Esophagus mucosa (tissue), 1 donor: Measurements from ENCODE around the gene FAU. TPM values are rescaled to one million over a fixed set of nuclear protein-coding genes. Genes with fewer than 3 reads are reported as not detected.
A peak's percentile ranks its signal among the peaks of the same experiment; 100 is the strongest.
"Not testable (repeated sequence)": the region's sequence is repeated elsewhere in the genome, so short reads cannot be mapped to it uniquely, and the experiment has no call there.

Source experiments
- ATAC-seq: fragments of 200-7000 bp; cut with Tn5 transposase; one replicate; pipeline ENCODE4 v1.9.1; 2020
- total RNA-seq: library from RNA; stranded (reverse); gene quantifications from one replicate; pipeline ENCODE4 v1.2.4, GENCODE V29; 2023
- donor health status: DM: yes; HTN: yes; CAD: no.

FAU gene
- total RNA-seq = 758 TPM

DNA sequence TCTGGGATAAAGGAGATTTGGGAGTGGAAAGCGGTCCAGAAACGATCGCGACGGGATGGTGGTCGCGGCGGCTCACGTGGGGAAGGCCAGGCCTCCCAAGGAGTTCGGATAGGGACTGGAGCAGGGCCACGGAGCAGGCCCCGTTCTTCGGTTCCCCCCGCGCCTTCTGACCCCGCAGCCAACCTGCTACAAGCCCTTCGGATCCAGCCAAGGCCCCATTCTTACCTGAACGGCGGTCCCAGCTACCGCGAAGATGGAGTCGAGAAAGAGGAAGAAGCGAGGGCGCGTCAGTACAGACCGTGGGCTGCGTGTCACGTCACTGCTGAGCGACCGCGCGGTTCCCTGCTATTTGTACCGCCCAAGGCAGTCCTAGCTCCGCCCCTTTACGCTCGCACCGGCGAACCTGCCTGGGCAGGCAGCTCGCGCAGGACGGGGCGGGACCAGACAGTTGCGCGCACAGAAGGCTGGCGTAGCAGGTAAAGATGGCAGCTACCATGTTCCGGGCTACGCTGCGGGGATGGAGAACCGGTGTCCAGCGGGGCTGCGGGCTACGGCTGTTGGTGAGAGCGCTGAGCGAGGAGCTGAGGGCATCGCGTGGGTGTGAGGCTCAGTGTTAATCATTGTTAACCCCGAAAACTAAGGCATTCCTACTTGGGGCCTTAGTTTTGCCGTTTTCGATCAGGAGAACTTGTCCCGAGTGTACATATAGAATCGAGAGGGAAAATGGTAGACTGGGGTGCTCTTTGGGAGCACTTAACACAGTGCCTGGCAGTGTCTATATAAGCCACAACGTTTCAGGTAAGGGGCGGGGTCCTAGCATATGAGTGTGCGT, at the start of gene FAU, which contains the start of gene MRPL49:
TSS of gene FAU (minus strand) at position 270 of the 832 bp plus-strand sequence. CDS start 321 bp downstream, outside the sequence.
TSS of gene MRPL49 (plus strand) at position 457 of the 832 bp plus-strand sequence. CDS start at position 483, 26 bp downstream.
- peak; percentile 87 for ATAC-seq

- ATAC-seq = peak; percentile 30
Measured at GRCh38 chr11:65170058-65170534, 48.2 kb upstream of the FAU start, which contains the start of gene SPDYC. Gene SPDYC (plus strand): TSS chr11:65170233. CDS start chr11:65171358, 1,125 bp downstream.

DNA sequence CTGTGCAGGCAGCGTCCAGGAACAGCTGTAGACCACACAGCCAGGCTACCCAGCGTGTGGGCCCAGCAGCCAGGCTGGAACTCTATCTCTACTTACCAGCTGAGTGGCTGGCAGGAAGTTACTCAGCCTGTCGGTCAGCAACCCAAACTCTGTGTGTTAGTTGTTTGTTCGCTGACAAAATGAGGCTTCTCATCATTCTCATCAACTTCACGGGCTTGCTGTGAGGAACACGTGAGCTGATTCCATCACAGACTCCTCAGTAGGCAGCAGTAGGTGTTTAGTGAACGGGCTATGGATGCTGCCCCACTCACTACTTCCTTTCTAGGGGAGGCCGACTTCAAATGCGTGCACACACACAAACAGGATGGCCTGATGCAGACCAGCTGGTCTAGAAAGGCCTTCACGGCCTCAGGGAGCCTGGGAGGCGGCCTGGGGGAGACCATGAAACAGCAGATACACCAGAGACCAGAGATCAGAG, 47.3 kb upstream of the FAU start:
- ATAC-seq = no peak

GRCh38 chr11:65167656-65168055, 45.7 kb upstream of the FAU start:
- ATAC-seq = no peak

DNA sequence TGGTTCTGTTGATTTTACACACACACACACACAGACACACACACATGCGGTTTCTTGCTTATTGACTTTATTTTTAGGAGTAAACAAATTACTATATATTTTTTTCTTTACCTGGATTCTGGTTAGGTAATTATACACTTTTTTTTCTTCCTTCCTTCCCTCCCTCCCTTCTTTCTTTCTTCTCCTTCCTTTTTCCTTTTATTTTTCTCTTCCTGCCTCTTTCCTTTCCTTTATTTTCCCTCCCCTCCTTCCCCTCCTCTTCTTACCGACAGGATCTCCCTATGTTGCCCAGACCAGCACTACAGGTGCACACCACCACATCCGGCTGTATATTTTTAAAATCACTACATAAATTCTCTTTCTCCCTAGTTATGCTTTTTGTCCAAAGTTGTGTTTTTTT, 45.0 kb upstream of the FAU start:
- ATAC-seq = no peak

DNA sequence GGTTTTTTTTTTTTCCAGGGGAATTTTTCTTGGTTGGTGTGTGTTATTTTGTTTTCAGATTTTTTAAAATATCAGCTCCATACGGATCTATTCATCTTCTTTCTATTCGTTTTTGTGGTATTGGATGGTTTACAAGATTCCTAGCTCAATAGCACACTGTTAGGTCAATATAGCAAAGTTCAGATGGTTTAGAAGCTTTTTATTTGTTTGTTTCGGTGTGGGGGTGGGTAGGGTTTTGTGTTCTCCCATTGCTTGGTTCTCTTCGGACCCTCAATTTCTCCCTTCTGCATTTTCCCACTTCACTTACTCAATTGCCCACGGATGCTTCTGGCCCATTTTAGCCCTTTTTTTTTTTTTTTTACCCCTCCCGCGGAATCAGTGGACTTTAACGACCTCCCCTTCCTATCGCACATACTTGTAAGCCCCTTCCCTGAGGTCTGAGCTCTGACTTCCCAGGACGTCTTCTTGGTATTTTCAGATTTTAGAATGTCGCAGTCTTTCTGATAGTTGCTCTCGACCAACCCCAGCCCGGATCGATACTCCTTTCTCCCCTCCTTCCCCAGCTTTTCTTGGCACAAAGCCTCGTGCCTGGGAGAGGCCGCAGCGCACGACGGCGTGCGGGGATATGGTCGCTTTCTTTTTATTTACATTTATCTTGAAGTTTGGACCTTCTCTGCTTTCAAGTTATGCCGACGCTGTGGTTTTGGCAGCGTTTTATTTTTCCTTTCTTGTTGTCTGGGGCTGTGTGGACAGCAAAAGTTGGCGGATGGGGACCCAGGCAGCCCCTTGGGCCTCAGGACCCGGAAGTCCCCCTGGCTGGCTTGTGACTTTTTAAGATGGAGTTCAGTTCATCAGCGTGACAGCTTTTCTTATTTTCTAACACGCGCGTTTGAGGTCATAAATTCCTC, 43.7 kb upstream of the FAU start:
- ATAC-seq = no peak

DNA sequence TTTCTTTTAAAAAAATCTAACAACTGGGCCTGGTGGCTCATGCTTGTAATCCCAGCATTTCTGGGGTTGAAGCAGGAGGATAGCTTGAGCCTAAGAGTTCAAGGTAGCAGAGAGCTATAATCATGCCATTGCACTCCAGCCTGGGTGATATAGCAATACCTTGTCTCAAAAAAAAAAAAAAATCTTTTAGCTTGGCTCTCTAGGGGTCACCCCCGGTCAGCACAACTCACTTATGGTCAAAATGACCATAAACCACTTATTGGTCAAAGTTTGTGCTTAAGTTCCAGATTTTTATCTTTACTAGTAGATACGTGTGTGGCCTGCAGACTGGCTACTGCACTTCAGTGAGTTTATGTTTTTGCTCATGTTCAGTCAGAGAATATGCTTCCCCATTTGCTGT, 41.8 kb upstream of the FAU start:
- ATAC-seq = no peak

GRCh38 chr11:65160643-65161042, 38.7 kb upstream of the FAU start:
- no peak for ATAC-seq

- ATAC-seq = no peak
Measured at GRCh38 chr11:65159012-65159411, 37.1 kb upstream of the FAU start.

DNA sequence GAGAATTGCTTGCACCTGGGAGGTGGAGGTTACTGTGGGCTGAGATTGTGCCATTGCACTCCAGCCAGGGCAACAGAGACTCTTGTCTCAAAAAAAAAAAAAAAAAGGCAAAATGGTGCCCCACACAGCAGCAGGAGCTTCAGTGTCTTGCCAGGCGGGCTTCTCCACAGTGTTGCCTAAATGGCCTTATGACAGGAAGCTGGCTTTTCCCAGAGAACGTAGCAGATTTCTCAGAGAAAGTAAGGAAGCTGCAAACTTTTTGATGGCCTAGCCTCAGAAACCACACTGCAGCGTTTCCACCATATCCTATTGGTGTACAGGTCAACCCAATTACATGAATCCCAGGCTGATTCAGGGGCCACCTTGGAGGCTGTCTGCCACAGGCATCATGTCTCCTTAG, 35.4 kb upstream of the FAU start:
- ATAC-seq = no peak

DNA sequence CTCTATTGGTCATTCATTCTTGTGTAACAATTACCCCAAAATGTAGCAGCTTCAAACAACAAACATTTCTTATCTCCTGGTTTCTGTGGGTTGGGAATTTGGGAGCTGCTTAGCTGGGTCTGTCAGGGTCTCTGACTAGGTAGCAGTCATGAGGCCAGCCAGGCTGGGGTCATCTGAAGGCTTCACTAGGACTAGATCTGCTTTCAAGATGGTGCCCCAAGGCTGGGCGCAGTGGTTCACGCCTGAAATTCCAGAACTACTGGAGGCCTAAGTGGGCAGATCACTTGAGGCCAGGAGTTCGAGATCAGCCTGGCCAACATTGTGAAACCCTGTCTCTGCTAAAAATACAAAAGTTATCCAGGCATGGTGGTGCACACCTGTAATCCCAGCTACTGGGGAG, 35.0 kb upstream of the FAU start:
- ATAC-seq = no peak

- ATAC-seq = no peak
Measured at GRCh38 chr11:65156256-65156655, 34.3 kb upstream of the FAU start.

DNA sequence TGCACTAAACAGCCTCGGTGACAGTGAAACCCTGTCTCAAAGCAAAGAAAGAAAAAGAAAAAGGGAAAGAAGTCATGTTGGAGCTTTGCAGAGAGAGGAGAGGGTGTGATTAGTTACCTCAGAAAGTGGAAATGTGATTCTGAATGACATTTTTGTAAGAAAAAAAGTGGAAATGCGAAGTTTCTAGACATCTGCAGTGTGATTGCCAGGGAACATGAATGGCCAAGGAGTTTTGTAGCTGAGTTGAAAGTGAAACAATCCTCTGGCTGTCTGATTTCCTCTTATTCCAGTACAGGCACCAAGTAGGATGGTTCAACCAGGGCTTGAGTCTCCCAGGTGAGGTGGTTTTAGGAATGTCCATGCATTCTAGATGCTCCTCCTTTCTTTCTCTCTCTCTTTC, 30.2 kb upstream of the FAU start:
- no peak for ATAC-seq

GRCh38 chr11:65151331-65151899, 29.5 kb upstream of the FAU start:
- ATAC-seq = no peak

DNA sequence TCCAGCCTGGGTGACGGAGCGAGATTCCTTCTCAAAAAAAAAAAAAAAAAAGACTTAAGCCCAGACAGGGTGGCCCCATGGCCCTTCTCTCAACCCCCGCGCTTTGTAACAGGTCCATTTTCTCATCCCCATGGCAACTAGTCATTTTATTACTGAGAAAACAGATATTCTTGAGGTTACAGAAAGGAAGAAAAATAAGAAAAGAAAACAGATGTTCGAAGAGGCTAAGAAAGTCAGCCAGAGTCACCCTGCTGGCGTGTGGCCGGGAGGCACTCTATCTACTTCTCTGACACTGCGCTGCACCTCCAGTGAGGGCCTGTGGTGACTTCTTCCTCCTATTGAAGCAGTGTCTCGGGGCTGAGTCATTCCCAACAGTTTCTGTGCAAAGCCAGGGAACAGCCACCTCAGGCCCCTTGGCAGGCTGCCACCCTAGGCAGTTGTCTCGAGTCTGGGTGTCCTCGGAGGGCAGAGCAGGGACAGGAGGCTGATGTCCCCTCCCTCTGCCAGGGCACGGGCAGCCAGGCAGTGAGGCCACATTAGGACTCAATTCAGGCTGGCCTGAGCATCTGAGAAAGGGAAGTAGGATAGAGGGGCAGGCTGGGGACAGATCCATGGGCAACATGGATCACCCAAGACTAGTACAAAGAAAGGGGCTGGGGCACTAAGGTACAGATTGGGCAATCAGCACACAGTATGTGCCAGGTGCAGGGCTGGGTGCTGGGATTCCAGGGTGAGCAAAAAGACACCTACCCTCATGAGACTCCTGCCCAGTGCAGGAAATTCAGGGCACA, 28.8 kb upstream of the FAU start:
- peak; percentile 96 for ATAC-seq

GRCh38 chr11:65150131-65150508, 28.2 kb upstream of the FAU start:
- not testable (repeated sequence) for ATAC-seq

GRCh38 chr11:65148657-65149056, 26.7 kb upstream of the FAU start:
- ATAC-seq = peak; percentile 41

DNA sequence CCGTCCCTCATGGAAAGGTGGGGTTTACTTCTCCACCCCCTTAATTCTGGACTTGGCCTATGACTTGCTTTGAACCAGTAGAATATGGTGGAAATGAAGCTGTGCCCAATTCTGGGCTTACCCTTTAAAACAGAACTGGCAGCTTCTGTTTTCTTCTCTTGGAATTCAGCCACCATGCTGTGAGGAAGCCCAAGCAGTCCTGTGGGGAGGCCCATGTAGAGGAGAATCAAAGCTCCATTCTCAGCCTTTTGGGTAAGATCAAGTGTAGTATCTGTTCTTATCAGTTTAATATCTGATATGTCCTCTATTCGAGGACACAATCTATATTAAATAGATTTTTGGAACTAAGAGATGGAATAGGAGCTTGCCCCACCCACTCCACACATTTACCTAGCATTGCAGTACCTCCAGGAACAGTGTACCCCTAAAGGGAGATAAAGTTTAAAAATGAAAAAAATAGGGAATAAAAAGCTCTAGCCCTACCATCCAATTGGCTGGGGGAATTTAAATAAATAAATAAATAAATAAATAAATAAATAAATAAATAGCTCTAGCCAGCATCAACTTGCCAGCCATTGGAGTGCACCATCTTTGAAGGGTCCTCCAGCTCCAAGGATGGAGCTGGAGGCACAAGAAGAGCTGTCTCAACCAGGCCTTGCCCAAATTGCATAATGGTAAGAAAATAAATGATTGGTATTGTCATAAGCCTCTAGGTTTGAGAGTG, 25.6 kb upstream of the FAU start:
- ATAC-seq = no peak

DNA sequence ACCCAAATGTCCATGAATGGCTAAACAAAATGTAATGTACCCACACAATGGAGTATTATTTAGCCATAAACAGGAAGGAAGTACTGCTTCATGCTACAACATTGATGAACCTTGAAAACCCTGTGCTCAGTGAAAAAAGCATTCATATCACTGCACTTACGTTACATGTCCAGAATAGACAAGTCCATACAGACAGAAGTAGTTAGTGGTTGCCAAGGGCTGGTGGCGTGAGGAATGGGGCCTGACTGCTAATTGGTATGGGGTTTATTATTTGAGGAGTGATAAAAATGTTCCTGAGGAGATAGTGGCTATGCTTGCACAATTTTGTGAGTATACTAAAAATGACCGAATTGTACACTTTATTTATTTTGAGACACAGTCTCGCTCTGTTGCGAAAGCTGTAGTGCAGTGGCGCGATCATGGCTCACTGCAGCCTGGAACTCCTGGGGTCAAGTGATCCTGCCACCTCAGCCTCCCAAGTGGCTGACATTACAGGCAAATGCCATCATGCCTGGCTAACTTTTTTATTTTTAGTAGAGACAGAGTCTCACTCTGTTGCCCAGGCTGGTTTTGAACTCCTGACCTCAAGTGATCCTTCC, 20.1 kb upstream of the FAU start:
- ATAC-seq = no peak

DNA sequence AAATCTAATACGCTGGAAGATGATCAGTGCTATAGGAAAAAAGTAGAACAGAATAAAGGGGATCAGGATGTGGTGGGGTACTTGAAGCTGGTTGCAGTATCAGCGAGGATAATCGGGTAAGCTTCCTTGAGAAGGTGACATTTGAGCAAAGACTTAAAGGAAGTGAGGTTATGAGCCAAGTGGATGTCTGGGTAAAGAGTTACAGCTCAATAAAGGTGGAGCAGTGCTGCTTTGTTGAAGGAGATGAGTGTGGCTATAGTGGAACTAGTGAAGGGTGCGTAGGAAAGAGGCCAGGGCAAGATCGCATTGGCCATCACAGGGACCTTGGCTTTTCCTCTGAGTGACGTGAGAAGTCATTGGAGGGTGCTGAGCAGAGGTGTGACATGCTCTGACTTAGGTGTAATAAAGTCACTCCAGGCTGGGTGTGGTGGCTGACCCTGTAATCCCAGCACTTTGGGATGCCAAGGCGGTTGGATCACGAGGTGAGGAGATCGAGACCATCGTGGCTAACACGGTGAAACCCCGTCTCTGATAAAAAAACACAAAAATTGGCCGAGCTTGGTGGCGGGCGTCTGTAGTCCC, 14.7 kb upstream of the FAU start:
- no peak for ATAC-seq
